Inflammatory macrophage treated with lipopolysaccharide for 1 hour (primary cell): Measurements from ENCODE around the gene SCAF11.
"Not testable (repeated sequence)": the region's sequence is repeated elsewhere in the genome, so short reads cannot be mapped to it uniquely, and the experiment has no call there.

Experiments used
- DNase-seq, 2 donors: peaks; one replicate each; pipeline ENCODE4 v3.0.0-alpha.2; 2020 to 2022

Gene SCAF11

GRCh38 chr12:45990468-45991283 lies at the start of gene SCAF11:
SCAF11 (minus strand) TSS chr12:45990574; CDS start chr12:45964167, 26,407 bp downstream.
- peak; percentile 100 for DNase-seq

- not testable (repeated sequence) for DNase-seq
Observed at GRCh38 chr12:46037066-46037465, 46.7 kb upstream of the SCAF11 start.

- DNase-seq = no peak
Observed at GRCh38 chr12:46027172-46027571, 36.8 kb upstream of the SCAF11 start.

- DNase-seq = no peak
Observed at GRCh38 chr12:46024099-46024498, 33.7 kb upstream of the SCAF11 start.

GRCh38 chr12:46020768-46021167 lies 30.4 kb upstream of the SCAF11 start:
- no peak for DNase-seq

GRCh38 chr12:46018712-46019111 lies 28.3 kb upstream of the SCAF11 start:
- not testable (repeated sequence) for DNase-seq

GRCh38 chr12:46017866-46018375 lies 27.5 kb upstream of the SCAF11 start:
- not testable (repeated sequence) for DNase-seq

GRCh38 chr12:46005823-46006222 lies 15.4 kb upstream of the SCAF11 start:
- no peak for DNase-seq

GRCh38 chr12:46005151-46005797 lies 14.9 kb upstream of the SCAF11 start:
- peak in 1 of 2 donors; percentile 25 for DNase-seq

- no peak for DNase-seq
Observed at GRCh38 chr12:46004715-46005114, 14.3 kb upstream of the SCAF11 start.

- DNase-seq = not testable (repeated sequence)
Observed at GRCh38 chr12:46000076-46000475, 9.7 kb upstream of the SCAF11 start.

GRCh38 chr12:45994736-45995135 lies 4.4 kb upstream of the SCAF11 start:
- no peak for DNase-seq

- peak; percentile 74 to 85 for DNase-seq
Observed at GRCh38 chr12:45991284-45992249, 1.2 kb upstream of the SCAF11 start.

GRCh38 chr12:45989721-45990467 lies 480 bp downstream of the SCAF11 start:
- DNase-seq = peak; percentile 71 to 73

GRCh38 chr12:45989287-45989686 lies 1.1 kb downstream of the SCAF11 start:
- peak; percentile 12 to 13 for DNase-seq

- DNase-seq = peak in 1 of 2 donors; percentile 18
Observed at GRCh38 chr12:45988264-45988663, 2.1 kb downstream of the SCAF11 start.

- no peak for DNase-seq
Observed at GRCh38 chr12:45987340-45987727, 3.0 kb downstream of the SCAF11 start.

GRCh38 chr12:45986641-45987339 lies 3.6 kb downstream of the SCAF11 start:
- DNase-seq = peak; percentile 68 to 86

- no peak for DNase-seq
Observed at GRCh38 chr12:45981075-45981837, 9.1 kb downstream of the SCAF11 start.

GRCh38 chr12:45980540-45980939 lies 9.8 kb downstream of the SCAF11 start:
- DNase-seq = no peak

- DNase-seq = no peak
Observed at GRCh38 chr12:45978108-45978507, 12.3 kb downstream of the SCAF11 start.
